HG03025 (cell line): ENCODE results near the gene PTN.
"Not testable (repeated sequence)": the region's sequence is repeated elsewhere in the genome, so short reads cannot be mapped to it uniquely, and the experiment has no call there.

ENCODE experiments used
- ATAC-seq: cut with Tn5 transposase; IDR thresholded peaks from one replicate; pipeline ENCODE4 v1.9.1; 2021; ENCODE audit warnings: mild to moderate bottlenecking, moderate library complexity; ENCODE audit not compliant: unreplicated experiment, low FRiP score

The PTN gene

GRCh38 chr7:137196648-137197047, 146.9 kb downstream of the PTN start:
- ATAC-seq: no peak

- no peak for ATAC-seq
Measured at GRCh38 chr7:137195996-137196395, 147.5 kb downstream of the PTN start.

- ATAC-seq: not testable (repeated sequence)
Measured at GRCh38 chr7:137181619-137182018, 161.9 kb downstream of the PTN start.
